SK-N-SH treated with all-trans-retinoic acid at 6 μM for 48 hours (cell line): Measurements from ENCODE around the gene LHFPL2.
A peak's percentile ranks its signal among the peaks of the same experiment; 100 is the strongest.

ENCODE experiments used
- ATAC-seq: fragments of 200-7000 bp; cut with Tn5 transposase; 3 replicates; pipeline ENCODE4 v1.9.1; 2020; ENCODE audit warnings: mild to moderate bottlenecking, moderate library complexity
- CSDC2 ChIP-seq: fragments of 250-450 bp; sonication (Bioruptor Pico); IDR thresholded peaks from 2 replicates; pipeline ENCODE4 v1.5.0; 2020; ENCODE audit warnings: mild to moderate bottlenecking, moderate library complexity
- ESRRG ChIP-seq: fragments of 250-450 bp; sonication (Bioruptor Pico); IDR thresholded peaks from 2 replicates; pipeline ENCODE4 v1.6.1; 2021; ENCODE audit warnings: mild to moderate bottlenecking
- ISL1 ChIP-seq: fragments of 250-450 bp; sonication (Bioruptor Pico); IDR thresholded peaks from 2 replicates; pipeline ENCODE4 v2.1.2; 2022; ENCODE audit warnings: mild to moderate bottlenecking, moderate library complexity
- OSR1 ChIP-seq: fragments of 250-450 bp; sonication (Bioruptor Pico); IDR thresholded peaks from 2 replicates; pipeline ENCODE4 v1.8.0; 2022; ENCODE audit warnings: moderate library complexity, mild to moderate bottlenecking, inconsistent platforms
- PPARA ChIP-seq: fragments of 250-450 bp; sonication (Bioruptor Pico); IDR thresholded peaks from 2 replicates; pipeline ENCODE4 v1.5.0; 2020; ENCODE audit warnings: mild to moderate bottlenecking, borderline replicate concordance
- SNAI2 ChIP-seq: fragments of 250-450 bp; sonication (Bioruptor Pico); IDR thresholded peaks from 2 replicates; pipeline ENCODE4 v1.5.0; 2020; ENCODE audit warnings: mild to moderate bottlenecking, moderate library complexity
- TCF4 ChIP-seq: fragments of 250-450 bp; sonication (Bioruptor Pico); IDR thresholded peaks from 2 replicates; pipeline ENCODE4 v1.8.0; 2021; ENCODE audit warnings: mild to moderate bottlenecking, moderate library complexity, borderline replicate concordance
- TOX ChIP-seq: fragments of 250-450 bp; sonication (Bioruptor Pico); IDR thresholded peaks from 2 replicates; pipeline ENCODE4 v1.8.0; 2021; ENCODE audit warnings: mild to moderate bottlenecking, moderate library complexity, borderline replicate concordance
- ZFP30 ChIP-seq: fragments of 450-650 bp; formaldehyde crosslinking; IDR thresholded peaks from 2 replicates; pipeline ENCODE4 v1.5.0; 2022; ENCODE audit warnings: mild to moderate bottlenecking, moderate library complexity
- ZNF565 ChIP-seq: fragments of 450-650 bp; formaldehyde crosslinking; conservative IDR thresholded peaks from 2 replicates; pipeline ENCODE4 v1.5.0; 2020; ENCODE audit warnings: low read depth, mild to moderate bottlenecking, moderate library complexity
- ZNF70 ChIP-seq: fragments of 450-650 bp; formaldehyde crosslinking; IDR thresholded peaks from 2 replicates; pipeline ENCODE4 v1.5.0; 2020; ENCODE audit warnings: mild to moderate bottlenecking, moderate library complexity
- ZNF8 ChIP-seq: fragments of 450-650 bp; formaldehyde crosslinking; IDR thresholded peaks from 2 replicates; pipeline ENCODE4 v1.5.0; 2020; ENCODE audit warnings: mild to moderate bottlenecking, moderate library complexity
- TF ChIP-seq, protein P1 (sequence below): fragments of 250-450 bp; sonication (Bioruptor Pico); IDR thresholded peaks from 2 replicates; pipeline ENCODE4 v1.5.1; 2020; ENCODE audit warnings: low read depth, mild to moderate bottlenecking, moderate library complexity
- TF ChIP-seq, protein P2 (sequence below): fragments of 250-450 bp; sonication (Bioruptor Pico); IDR thresholded peaks from 2 replicates; pipeline ENCODE4 v1.8.0; 2021; ENCODE audit warnings: low read depth, mild to moderate bottlenecking, moderate library complexity, borderline replicate concordance
- TF ChIP-seq, protein P3 (sequence below): fragments of 250-450 bp; sonication (Bioruptor Pico); IDR thresholded peaks from 2 replicates; pipeline ENCODE4 v1.5.1; 2021; ENCODE audit warnings: mild to moderate bottlenecking, moderate library complexity
- TF ChIP-seq, protein P4 (sequence below): fragments of 250-450 bp; sonication (Bioruptor Pico); IDR thresholded peaks from 2 replicates; pipeline ENCODE4 v1.8.0; 2020; ENCODE audit warnings: mild to moderate bottlenecking, moderate library complexity, borderline replicate concordance
- TF ChIP-seq, protein P5 (sequence below): fragments of 250-450 bp; sonication (Bioruptor Pico); IDR thresholded peaks from 2 replicates; pipeline ENCODE4 v1.5.0; 2020; ENCODE audit warnings: mild to moderate bottlenecking, moderate library complexity

Gene LHFPL2

DNA sequence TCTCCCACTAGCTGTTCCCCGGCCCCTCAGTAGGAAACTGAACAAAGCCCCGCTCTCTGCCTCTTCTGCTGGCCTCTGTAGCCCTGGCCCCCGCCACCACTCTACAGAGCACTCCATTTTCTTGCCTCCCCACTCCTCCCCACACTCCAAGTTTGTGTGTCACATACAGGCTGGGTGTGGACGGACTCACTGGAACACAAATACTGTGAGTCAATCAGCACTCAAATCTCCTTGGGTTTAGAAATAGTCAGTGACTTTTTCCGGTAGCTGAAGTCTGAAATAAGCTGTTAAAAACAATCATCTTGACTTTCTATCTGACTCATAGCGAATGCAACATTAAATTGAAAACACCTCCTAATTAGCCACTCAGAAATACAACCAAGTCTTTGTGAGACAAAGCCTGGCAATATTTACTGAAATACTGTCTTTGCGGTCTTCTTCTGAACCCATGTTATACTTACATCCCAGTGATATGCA lies 122.5 kb downstream of the LHFPL2 start:
- TF ChIP-seq, protein P1, sequence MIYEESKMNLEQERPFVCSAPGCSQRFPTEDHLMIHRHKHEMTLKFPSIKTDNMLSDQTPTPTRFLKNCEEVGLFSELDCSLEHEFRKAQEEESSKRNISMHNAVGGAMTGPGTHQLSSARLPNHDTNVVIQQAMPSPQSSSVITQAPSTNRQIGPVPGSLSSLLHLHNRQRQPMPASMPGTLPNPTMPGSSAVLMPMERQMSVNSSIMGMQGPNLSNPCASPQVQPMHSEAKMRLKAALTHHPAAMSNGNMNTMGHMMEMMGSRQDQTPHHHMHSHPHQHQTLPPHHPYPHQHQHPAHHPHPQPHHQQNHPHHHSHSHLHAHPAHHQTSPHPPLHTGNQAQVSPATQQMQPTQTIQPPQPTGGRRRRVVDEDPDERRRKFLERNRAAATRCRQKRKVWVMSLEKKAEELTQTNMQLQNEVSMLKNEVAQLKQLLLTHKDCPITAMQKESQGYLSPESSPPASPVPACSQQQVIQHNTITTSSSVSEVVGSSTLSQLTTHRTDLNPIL (CRISPR knock-in tag) = no peak
- TF ChIP-seq ZNF565 (CRISPR knock-in tag) (no peak), ZNF8 (no peak), OSR1 (CRISPR knock-in tag) (no peak), PPARA (CRISPR knock-in tag) (no peak), ISL1 (CRISPR knock-in tag) (no peak)
- TF ChIP-seq, protein P2, sequence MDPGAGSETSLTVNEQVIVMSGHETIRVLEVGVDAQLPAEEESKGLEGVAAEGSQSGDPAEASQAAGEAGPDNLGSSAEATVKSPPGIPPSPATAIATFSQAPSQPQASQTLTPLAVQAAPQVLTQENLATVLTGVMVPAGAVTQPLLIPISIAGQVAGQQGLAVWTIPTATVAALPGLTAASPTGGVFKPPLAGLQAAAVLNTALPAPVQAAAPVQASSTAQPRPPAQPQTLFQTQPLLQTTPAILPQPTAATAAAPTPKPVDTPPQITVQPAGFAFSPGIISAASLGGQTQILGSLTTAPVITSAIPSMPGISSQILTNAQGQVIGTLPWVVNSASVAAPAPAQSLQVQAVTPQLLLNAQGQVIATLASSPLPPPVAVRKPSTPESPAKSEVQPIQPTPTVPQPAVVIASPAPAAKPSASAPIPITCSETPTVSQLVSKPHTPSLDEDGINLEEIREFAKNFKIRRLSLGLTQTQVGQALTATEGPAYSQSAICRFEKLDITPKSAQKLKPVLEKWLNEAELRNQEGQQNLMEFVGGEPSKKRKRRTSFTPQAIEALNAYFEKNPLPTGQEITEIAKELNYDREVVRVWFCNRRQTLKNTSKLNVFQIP (CRISPR knock-in tag) = no peak
- TF ChIP-seq, protein P3, sequence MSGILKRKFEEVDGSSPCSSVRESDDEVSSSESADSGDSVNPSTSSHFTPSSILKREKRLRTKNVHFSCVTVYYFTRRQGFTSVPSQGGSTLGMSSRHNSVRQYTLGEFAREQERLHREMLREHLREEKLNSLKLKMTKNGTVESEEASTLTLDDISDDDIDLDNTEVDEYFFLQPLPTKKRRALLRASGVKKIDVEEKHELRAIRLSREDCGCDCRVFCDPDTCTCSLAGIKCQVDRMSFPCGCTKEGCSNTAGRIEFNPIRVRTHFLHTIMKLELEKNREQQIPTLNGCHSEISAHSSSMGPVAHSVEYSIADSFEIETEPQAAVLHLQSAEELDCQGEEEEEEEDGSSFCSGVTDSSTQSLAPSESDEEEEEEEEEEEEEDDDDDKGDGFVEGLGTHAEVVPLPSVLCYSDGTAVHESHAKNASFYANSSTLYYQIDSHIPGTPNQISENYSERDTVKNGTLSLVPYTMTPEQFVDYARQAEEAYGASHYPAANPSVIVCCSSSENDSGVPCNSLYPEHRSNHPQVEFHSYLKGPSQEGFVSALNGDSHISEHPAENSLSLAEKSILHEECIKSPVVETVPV (CRISPR knock-in tag) = no peak
- TF ChIP-seq, all 23 proteins: peak for 0
- ATAC-seq = peak; percentile 12; the same call in 2 of the 3 replicates

DNA sequence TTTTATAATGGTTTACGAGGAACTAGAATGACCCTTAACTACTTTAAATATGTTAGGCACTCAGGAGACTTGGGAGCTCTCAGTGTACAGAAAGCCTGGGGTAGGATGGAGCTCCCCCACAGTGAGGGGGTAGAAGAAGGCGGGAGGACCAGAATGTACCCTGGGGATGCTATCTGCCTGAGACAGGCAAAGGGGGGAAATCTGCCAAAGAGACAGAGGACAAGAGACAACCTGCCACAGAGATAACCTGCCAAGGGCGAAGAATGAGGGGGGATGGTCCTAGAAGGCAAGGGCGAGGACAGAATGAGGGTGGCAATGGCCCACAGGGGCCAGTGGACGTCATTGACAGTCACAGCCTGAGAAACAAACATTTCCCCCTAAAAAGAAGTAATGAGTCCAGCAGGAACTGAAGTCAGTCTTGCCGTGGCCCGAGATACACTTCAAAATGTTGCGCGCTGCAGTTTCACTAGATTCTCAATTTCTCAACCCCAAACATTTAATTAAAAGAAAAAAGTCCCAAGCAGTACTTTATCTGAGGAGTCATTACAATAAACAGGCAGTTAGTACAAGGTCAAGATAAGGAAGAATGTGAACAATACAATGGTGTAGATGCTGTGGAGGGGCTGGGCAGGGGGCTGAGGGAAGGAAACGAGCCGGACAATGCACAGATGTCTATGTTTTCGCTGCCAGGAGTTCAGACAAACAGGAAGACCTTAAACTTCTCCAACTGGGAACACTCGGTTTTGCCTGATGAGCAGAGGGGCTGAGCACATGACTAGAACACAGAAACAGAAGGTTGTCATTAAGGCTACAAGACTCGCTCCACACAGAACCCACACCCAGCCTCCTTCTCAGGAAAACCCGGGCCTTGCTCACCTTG lies 125.0 kb downstream of the LHFPL2 start:
- TF ChIP-seq TOX (no peak), CSDC2 (0 out of 2 replicates have a peak, but pooled peaks have one; percentile 18)
- TF ChIP-seq, protein P4, sequence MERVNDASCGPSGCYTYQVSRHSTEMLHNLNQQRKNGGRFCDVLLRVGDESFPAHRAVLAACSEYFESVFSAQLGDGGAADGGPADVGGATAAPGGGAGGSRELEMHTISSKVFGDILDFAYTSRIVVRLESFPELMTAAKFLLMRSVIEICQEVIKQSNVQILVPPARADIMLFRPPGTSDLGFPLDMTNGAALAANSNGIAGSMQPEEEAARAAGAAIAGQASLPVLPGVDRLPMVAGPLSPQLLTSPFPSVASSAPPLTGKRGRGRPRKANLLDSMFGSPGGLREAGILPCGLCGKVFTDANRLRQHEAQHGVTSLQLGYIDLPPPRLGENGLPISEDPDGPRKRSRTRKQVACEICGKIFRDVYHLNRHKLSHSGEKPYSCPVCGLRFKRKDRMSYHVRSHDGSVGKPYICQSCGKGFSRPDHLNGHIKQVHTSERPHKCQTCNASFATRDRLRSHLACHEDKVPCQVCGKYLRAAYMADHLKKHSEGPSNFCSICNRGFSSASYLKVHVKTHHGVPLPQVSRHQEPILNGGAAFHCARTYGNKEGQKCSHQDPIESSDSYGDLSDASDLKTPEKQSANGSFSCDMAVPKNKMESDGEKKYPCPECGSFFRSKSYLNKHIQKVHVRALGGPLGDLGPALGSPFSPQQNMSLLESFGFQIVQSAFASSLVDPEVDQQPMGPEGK (CRISPR knock-in tag) = no peak
- ATAC-seq = no peak

DNA sequence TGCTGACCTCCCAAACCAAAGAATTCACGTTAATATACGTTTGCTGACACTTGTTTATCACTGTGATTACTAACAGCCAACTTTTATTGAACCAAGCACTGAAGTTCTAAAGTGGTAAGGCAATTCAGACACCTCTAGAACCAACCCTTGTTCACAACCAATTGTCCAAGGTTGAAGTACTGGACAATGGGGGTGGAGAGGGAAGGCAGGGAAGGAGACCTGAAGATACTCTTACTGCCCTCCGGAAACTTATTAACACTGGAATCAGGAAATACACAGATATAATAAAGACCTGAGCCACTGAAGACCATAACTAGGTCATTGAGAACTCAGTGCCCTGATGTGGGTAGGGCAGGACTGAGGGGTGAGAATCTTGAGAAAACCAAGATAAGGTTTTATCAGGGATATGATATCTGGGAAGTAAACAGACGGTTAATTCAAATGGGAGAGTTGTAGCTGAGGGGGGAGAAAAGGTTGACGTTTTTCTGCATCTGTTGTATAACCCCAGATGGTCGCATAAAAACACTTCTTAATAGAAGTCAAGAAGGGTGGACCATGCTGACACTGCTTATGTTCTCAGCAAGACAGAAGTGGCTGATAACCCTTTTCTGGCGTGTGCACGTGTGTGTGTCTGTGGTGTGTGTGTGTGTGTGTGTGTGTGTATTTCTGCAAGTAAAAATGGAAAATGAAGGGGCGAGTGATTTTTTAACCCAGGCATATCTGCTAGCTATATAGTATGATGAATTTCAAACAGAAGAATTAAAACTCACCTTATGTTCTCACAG lies 125.9 kb downstream of the LHFPL2 start:
- ATAC-seq = no peak
- TF ChIP-seq SNAI2 (CRISPR knock-in tag) (no peak), ZNF70 (no peak), PPARA (CRISPR knock-in tag) (no peak), ZFP30 (CRISPR knock-in tag) (no peak)
- TF ChIP-seq, protein P4 (CRISPR knock-in tag) = no peak

DNA sequence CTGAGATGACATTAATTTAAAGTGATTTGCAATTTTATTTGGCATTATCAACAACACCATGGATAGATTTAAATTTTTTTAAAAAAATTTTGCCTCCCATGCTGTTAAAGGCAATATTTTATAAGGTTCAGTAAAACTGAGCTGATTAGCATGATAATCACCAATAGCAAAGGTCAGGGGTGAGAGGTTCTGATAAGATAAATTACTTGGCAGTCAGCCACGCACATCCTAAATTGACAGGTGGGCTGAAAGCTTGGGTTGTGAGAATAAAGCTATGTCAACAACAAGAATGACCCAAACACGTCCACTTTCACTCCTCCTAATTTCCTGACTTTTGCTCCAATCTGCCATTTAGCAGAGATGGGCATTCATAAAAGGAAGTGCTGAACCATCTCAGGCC lies 127.1 kb downstream of the LHFPL2 start:
- ATAC-seq = no peak
- TF ChIP-seq ZNF8 (no peak), ESRRG (CRISPR knock-in tag) (no peak), SNAI2 (CRISPR knock-in tag) (no peak), ZNF565 (CRISPR knock-in tag) (no peak), CSDC2 (no peak), OSR1 (CRISPR knock-in tag) (no peak), ZFP30 (CRISPR knock-in tag) (no peak), TOX (no peak), TCF4 (CRISPR knock-in tag) (no peak)
- TF ChIP-seq, protein P5, sequence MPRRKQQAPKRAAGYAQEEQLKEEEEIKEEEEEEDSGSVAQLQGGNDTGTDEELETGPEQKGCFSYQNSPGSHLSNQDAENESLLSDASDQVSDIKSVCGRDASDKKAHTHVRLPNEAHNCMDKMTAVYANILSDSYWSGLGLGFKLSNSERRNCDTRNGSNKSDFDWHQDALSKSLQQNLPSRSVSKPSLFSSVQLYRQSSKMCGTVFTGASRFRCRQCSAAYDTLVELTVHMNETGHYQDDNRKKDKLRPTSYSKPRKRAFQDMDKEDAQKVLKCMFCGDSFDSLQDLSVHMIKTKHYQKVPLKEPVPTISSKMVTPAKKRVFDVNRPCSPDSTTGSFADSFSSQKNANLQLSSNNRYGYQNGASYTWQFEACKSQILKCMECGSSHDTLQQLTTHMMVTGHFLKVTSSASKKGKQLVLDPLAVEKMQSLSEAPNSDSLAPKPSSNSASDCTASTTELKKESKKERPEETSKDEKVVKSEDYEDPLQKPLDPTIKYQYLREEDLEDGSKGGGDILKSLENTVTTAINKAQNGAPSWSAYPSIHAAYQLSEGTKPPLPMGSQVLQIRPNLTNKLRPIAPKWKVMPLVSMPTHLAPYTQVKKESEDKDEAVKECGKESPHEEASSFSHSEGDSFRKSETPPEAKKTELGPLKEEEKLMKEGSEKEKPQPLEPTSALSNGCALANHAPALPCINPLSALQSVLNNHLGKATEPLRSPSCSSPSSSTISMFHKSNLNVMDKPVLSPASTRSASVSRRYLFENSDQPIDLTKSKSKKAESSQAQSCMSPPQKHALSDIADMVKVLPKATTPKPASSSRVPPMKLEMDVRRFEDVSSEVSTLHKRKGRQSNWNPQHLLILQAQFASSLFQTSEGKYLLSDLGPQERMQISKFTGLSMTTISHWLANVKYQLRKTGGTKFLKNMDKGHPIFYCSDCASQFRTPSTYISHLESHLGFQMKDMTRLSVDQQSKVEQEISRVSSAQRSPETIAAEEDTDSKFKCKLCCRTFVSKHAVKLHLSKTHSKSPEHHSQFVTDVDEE (CRISPR knock-in tag) = no peak
- TF ChIP-seq, protein P4 (CRISPR knock-in tag) = no peak
- TF ChIP-seq, protein P1 (CRISPR knock-in tag) = no peak
